GM12875 (cell line): ENCODE measurements around the gene PRSS2.
A peak's percentile ranks its signal among the peaks of the same experiment; 100 is the strongest.

Experiments
- H3K4me3 ChIP-seq: one replicate; pipeline ENCODE4 v1.5.1; 2011; ENCODE audit warnings: low read depth, low read length, control low read depth
- CTCF ChIP-seq: IDR thresholded peaks from 2 replicates; pipeline ENCODE4 v1.5.1; 2011; ENCODE audit warnings: low read depth, mild to moderate bottlenecking, control low read depth, inconsistent platforms, low read length, moderate library complexity, borderline replicate concordance; ENCODE audit not compliant: insufficient read depth

PRSS2 gene

GRCh38 chr7:142784096-142784495 lies 13.3 kb downstream of the PRSS2 start:
- H3K4me3 ChIP-seq, result no peak overlapping the region
- 0 out of 2 replicates have a peak, but pooled peaks have one; percentile 6 for TF ChIP-seq CTCF

- TF ChIP-seq CTCF, result no peak
- H3K4me3 ChIP-seq, result no peak overlapping the region
Measured at GRCh38 chr7:142784716-142785115, 13.9 kb downstream of the PRSS2 start.

GRCh38 chr7:142785841-142786250 lies 15.1 kb downstream of the PRSS2 start:
- H3K4me3 ChIP-seq, result no peak overlapping the region

GRCh38 chr7:142787034-142787768 lies 16.4 kb downstream of the PRSS2 start:
- no peak for TF ChIP-seq CTCF
- no peak overlapping the region for H3K4me3 ChIP-seq

More at GRCh38 chr7:142785841-142786250, 15.1 kb downstream of the PRSS2 start:
- TF ChIP-seq CTCF, result no peak

- no peak for TF ChIP-seq CTCF
- no peak overlapping the region for H3K4me3 ChIP-seq
Measured at GRCh38 chr7:142787783-142788182, 17.0 kb downstream of the PRSS2 start.

GRCh38 chr7:142788303-142789289 lies 17.8 kb downstream of the PRSS2 start:
- no peak overlapping the region for H3K4me3 ChIP-seq

More at GRCh38 chr7:142788303-142789289, 17.8 kb downstream of the PRSS2 start:
- TF ChIP-seq CTCF, result no peak
